HepG2 (cell line): ENCODE results near the gene TBKBP1. TPM values are rescaled to one million over a fixed set of nuclear protein-coding genes. Genes with fewer than 3 reads are reported as not detected.
A peak's percentile ranks its signal among the peaks of the same experiment; 100 is the strongest.

Experiments used
- ATF1 ChIP-seq: IDR thresholded peaks from 2 replicates; pipeline ENCODE4 v1.6.1; 2016; ENCODE audit warnings: mild to moderate bottlenecking, control low read depth
- ATRX ChIP-seq: sonication (generic); formaldehyde crosslinking; IDR thresholded peaks from 2 replicates; pipeline ENCODE4 v1.4.0; 2020; ENCODE audit warnings: missing genetic modification reagents, borderline replicate concordance
- ESRRA ChIP-seq: sonication (generic); formaldehyde crosslinking; IDR thresholded peaks from 2 replicates; pipeline ENCODE4 v1.5.1; 2020; ENCODE audit warnings: mild to moderate bottlenecking, low read depth, missing genetic modification reagents
- ETV5 ChIP-seq: IDR thresholded peaks from 2 replicates; pipeline ENCODE4 v1.6.1; 2018; ENCODE audit warnings: missing biosample characterization, missing genetic modification reagents, inconsistent platforms, borderline replicate concordance
- HMGA1 ChIP-seq: sonication (generic); formaldehyde crosslinking; conservative IDR thresholded peaks from 2 replicates; pipeline ENCODE4 v1.4.0; 2020; ENCODE audit warnings: missing genetic modification reagents
- HNF4A ChIP-seq: sonication (generic); formaldehyde crosslinking; IDR thresholded peaks from 2 replicates; pipeline ENCODE4 v1.4.0; 2020; ENCODE audit warnings: missing genetic modification reagents
- HNRNPK ChIP-seq: fragments of 200-400 bp; formaldehyde crosslinking; IDR thresholded peaks from 2 replicates; pipeline ENCODE4 v1.6.1; 2018; ENCODE audit warnings: low read length, low read depth, moderate library complexity, mild to moderate bottlenecking; ENCODE audit not compliant: poor library complexity, severe bottlenecking
- HOXA9 ChIP-seq: sonication (generic); formaldehyde crosslinking; IDR thresholded peaks from 2 replicates; pipeline ENCODE4 v1.8.1; 2022; ENCODE audit warnings: missing genetic modification reagents, mild to moderate bottlenecking, moderate library complexity, borderline replicate concordance
- JUN ChIP-seq: sonication (generic); formaldehyde crosslinking; IDR thresholded peaks from 2 replicates; pipeline ENCODE4 v1.4.0; 2020; ENCODE audit warnings: mild to moderate bottlenecking, missing genetic modification reagents
- NFE2 ChIP-seq: sonication (generic); formaldehyde crosslinking; IDR thresholded peaks from 2 replicates; pipeline ENCODE4 v1.4.0; 2020; ENCODE audit warnings: missing genetic modification reagents
- NFIC ChIP-seq: IDR thresholded peaks from 2 replicates; pipeline ENCODE4 v1.6.1; 2012; ENCODE audit warnings: mild to moderate bottlenecking, low read length, inconsistent platforms
- STAG1 ChIP-seq: sonication (generic); formaldehyde crosslinking; IDR thresholded peaks from 2 replicates; pipeline ENCODE4 v1.4.0; 2020; ENCODE audit warnings: missing genetic modification reagents
- ZBTB42 ChIP-seq: sonication (generic); formaldehyde crosslinking; IDR thresholded peaks from 2 replicates; pipeline ENCODE4 v1.5.0; 2020; ENCODE audit warnings: mild to moderate bottlenecking, missing genetic modification reagents
- ZNF260 ChIP-seq: sonication (generic); formaldehyde crosslinking; IDR thresholded peaks from 2 replicates; pipeline ENCODE4 v1.4.0; 2020; ENCODE audit warnings: missing genetic modification reagents, low read depth, mild to moderate bottlenecking, borderline replicate concordance
- ZNF296 ChIP-seq: sonication (generic); formaldehyde crosslinking; conservative IDR thresholded peaks from 2 replicates; pipeline ENCODE4 v1.5.0; 2020; ENCODE audit warnings: mild to moderate bottlenecking, missing genetic modification reagents
- ZNF335 ChIP-seq: sonication (generic); formaldehyde crosslinking; IDR thresholded peaks from 2 replicates; pipeline ENCODE4 v1.4.0; 2020; ENCODE audit warnings: missing genetic modification reagents
- ZNF570 ChIP-seq: sonication (generic); formaldehyde crosslinking; IDR thresholded peaks from 2 replicates; pipeline ENCODE4 v1.4.0; 2020; ENCODE audit warnings: mild to moderate bottlenecking, missing genetic modification reagents, borderline replicate concordance
- ZNF619 ChIP-seq: sonication (generic); formaldehyde crosslinking; IDR thresholded peaks from 2 replicates; pipeline ENCODE4 v1.4.0; 2020; ENCODE audit warnings: mild to moderate bottlenecking, missing genetic modification reagents
- ZNF703 ChIP-seq: sonication (generic); formaldehyde crosslinking; IDR thresholded peaks from 2 replicates; pipeline ENCODE4 v1.5.1; 2020; ENCODE audit warnings: missing genetic modification reagents, mild to moderate bottlenecking, moderate library complexity, borderline replicate concordance
- ZNF792 ChIP-seq: IDR thresholded peaks from 2 replicates; pipeline ENCODE4 v1.6.1; 2016
- polyA plus RNA-seq, 8 experiments: library from polyadenylated mRNA; depleted of rRNA in 3 of 8; stranded (reverse) in 7 of 8; unstranded in 1 of 8; fragments of >200 nt; fragmentation: Illumina TruSeq in 4 of 8; extraction: Trizol in 4 of 8; gene quantifications; 2 replicates each; pipeline versions ENCODE4 v1.2.1 to v1.2.3, GENCODE V29; 2011 to 2016; ENCODE audit warnings: low read depth in 4 of 8, missing spikeins in 1 of 8, mixed read lengths in 1 of 8; ENCODE audit not compliant: insufficient read depth in 1 of 8
- total RNA-seq, 5 experiments: library from RNA; depleted of rRNA; stranded (reverse); fragments of >200 nt; fragmentation: Illumina TruSeq; extraction: Trizol; gene quantifications; 2 replicates each; pipeline ENCODE4 v1.2.3, GENCODE V29; 2016; ENCODE audit warnings: low read depth in 1 of 5
- TF ChIP-seq, protein P1 (sequence below), 2 experiments: sonication (generic) in 1 of 2; formaldehyde crosslinking in 1 of 2; IDR thresholded peaks; 2 replicates each; pipeline versions ENCODE4 v1.5.1 to v1.6.1; 2011 to 2020; ENCODE audit warnings: borderline replicate concordance in 1 of 2, low read depth in 1 of 2, low read length in 1 of 2, mild to moderate bottlenecking in 1 of 2, missing genetic modification reagents in 1 of 2, moderate library complexity in 1 of 2
- TF ChIP-seq, protein P2 (sequence below): sonication (generic); formaldehyde crosslinking; IDR thresholded peaks from 2 replicates; pipeline ENCODE4 v1.8.0; 2022; ENCODE audit warnings: missing genetic modification reagents, low read depth, mild to moderate bottlenecking, borderline replicate concordance
- TF ChIP-seq, protein P3 (sequence below), 2 experiments: IDR thresholded peaks; 2 replicates each; pipeline ENCODE4 v1.6.1; 2011 to 2012; ENCODE audit warnings: low read length in 2 of 2, borderline replicate concordance in 1 of 2, low read depth in 1 of 2, mild to moderate bottlenecking in 1 of 2, moderate library complexity in 1 of 2

The TBKBP1 gene
- total and polyA plus RNA-seq, 2 of the 13 experiments (the other 11 are each of a cell fraction or from before 2014, with no cell fraction given), result 2.6 to 7.0 TPM

DNA sequence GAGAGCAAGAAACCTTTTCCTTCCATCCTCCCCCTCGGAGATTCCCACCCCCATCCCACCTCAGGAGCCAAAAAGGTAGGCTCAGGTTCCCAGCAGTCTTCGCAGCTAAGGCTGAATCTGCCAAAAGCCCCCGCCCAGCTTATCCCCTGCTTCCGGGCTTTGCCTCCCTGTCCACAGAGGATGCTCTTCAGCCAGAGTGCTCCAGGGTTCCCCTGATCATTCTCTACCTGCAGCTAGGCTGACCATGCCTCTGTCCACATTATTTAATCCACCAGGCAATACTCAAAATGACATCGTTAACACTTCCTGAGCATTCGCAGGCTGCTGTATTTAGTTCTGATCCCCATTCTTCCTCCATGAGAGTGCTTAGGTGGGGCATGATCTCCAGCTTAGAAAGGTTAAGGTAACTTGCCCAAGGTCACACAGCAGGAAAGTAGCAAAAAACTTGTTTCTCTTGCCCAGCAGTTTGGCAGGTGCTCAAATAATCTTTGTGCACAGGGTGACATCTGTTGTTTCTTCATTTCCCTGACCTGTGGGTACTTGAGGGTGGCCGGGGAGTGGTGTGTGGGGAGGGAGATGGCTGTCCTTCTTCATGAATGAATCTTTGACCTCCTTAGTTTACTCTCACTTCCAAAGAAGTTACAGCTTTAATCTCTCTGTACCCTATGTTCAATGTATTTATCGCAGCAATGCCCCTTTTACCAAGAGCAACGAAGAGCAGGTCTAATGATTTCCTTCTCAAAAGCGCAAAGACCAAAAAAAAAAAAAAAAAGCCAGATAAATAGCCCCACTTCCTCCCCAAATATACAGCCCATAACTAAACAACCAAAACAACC, 848 bp upstream of the TBKBP1 start (continued):
- TF ChIP-seq, protein P1, sequence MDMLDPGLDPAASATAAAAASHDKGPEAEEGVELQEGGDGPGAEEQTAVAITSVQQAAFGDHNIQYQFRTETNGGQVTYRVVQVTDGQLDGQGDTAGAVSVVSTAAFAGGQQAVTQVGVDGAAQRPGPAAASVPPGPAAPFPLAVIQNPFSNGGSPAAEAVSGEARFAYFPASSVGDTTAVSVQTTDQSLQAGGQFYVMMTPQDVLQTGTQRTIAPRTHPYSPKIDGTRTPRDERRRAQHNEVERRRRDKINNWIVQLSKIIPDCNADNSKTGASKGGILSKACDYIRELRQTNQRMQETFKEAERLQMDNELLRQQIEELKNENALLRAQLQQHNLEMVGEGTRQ (IDR thresholded peaks at IDR 0.05; ENCODE audit: low read depth, low read length), result no peak
- TF ChIP-seq, protein P1 (CRISPR knock-in tag; IDR thresholded peaks at IDR 0.05; ENCODE audit: borderline replicate concordance), result no peak
- TF ChIP-seq ZNF570 (CRISPR knock-in tag), result no peak
- TF ChIP-seq, protein P2, sequence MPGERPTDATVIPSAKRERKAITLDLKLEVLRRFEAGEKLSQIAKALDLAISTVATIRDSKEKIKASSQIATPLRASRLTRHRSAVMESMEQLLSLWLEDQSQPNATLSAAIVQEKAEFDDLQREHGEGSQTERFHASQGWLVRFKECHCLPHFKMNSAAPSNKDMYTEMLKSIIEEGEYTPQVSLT, result no peak
- TF ChIP-seq ESRRA (CRISPR knock-in tag), result no peak
- TF ChIP-seq, protein P3, sequence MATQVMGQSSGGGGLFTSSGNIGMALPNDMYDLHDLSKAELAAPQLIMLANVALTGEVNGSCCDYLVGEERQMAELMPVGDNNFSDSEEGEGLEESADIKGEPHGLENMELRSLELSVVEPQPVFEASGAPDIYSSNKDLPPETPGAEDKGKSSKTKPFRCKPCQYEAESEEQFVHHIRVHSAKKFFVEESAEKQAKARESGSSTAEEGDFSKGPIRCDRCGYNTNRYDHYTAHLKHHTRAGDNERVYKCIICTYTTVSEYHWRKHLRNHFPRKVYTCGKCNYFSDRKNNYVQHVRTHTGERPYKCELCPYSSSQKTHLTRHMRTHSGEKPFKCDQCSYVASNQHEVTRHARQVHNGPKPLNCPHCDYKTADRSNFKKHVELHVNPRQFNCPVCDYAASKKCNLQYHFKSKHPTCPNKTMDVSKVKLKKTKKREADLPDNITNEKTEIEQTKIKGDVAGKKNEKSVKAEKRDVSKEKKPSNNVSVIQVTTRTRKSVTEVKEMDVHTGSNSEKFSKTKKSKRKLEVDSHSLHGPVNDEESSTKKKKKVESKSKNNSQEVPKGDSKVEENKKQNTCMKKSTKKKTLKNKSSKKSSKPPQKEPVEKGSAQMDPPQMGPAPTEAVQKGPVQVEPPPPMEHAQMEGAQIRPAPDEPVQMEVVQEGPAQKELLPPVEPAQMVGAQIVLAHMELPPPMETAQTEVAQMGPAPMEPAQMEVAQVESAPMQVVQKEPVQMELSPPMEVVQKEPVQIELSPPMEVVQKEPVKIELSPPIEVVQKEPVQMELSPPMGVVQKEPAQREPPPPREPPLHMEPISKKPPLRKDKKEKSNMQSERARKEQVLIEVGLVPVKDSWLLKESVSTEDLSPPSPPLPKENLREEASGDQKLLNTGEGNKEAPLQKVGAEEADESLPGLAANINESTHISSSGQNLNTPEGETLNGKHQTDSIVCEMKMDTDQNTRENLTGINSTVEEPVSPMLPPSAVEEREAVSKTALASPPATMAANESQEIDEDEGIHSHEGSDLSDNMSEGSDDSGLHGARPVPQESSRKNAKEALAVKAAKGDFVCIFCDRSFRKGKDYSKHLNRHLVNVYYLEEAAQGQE (IDR thresholded peaks at IDR 0.05; ENCODE audit: borderline replicate concordance in 1 of 2, low read depth in 1 of 2, low read length in 2 of 2), result no peak
- no peak for TF ChIP-seq STAG1 (CRISPR knock-in tag)
- TF ChIP-seq ZNF619 (CRISPR knock-in tag), result no peak
- peak; percentile 5 for TF ChIP-seq HNRNPK
- TF ChIP-seq ZNF703, result no peak
- no peak for TF ChIP-seq ATRX
- no peak for TF ChIP-seq ZNF260 (CRISPR knock-in tag)
- no peak for TF ChIP-seq JUN
- TF ChIP-seq ZNF335, result no peak
- no peak for TF ChIP-seq NFIC
- no peak for TF ChIP-seq ATF1
- no peak for TF ChIP-seq HOXA9 (CRISPR knock-in tag)
- no peak for TF ChIP-seq HMGA1 (CRISPR knock-in tag)
- TF ChIP-seq ZNF792, result no peak
- TF ChIP-seq ETV5 (CRISPR knock-in tag), result peak; percentile 36; the same call in 1 of the 2 replicates
- TF ChIP-seq ZBTB42 (CRISPR knock-in tag), result no peak
- no peak for TF ChIP-seq ZNF296 (CRISPR knock-in tag)
- no peak for TF ChIP-seq NFE2 (CRISPR knock-in tag)
- TF ChIP-seq HNF4A (CRISPR knock-in tag), result peak; percentile 35
